Measurements from ENCODE around the gene CHST15. TPM values are rescaled to one million over a fixed set of nuclear protein-coding genes. Genes with fewer than 3 reads are reported as not detected.

The CHST15 gene
- total and polyA plus RNA-seq, 2 of the 13 experiments (the other 11 are each of a cell fraction or from before 2014, with no cell fraction given) = 1.4 to 94.7 TPM

- TF ChIP-seq RBM39 (IDR thresholded peaks at IDR 0.05; ENCODE audit: low read depth, low read length, poor library complexity, severe bottlenecking) (peak; percentile 40), PRPF4 (IDR thresholded peaks at IDR 0.05; ENCODE audit: low read depth, low read length, poor library complexity, severe bottlenecking) (no peak), ZNF556 (CRISPR knock-in tag; IDR thresholded peaks at IDR 0.05; ENCODE audit: borderline replicate concordance) (peak; percentile 17; the same call in 1 of the 2 replicates), RBM22 (optimal IDR thresholded peaks at IDR 0.05; ENCODE audit: low read length) (no peak), SMC3 (IDR thresholded peaks at IDR 0.05; ENCODE audit: low read length) (peak; percentile 46; the same call in 1 of the 2 replicates), MTA1 (CRISPR knock-in tag; IDR thresholded peaks at IDR 0.05; ENCODE audit: borderline replicate concordance) (no peak), AKNA (CRISPR knock-in tag; IDR thresholded peaks at IDR 0.05; ENCODE audit: borderline replicate concordance) (no peak), HHEX (CRISPR knock-in tag; IDR thresholded peaks at IDR 0.05) (no peak), ZNF782 (CRISPR knock-in tag; IDR thresholded peaks at IDR 0.05; ENCODE audit: borderline replicate concordance) (no peak), MTERF4 (CRISPR knock-in tag; IDR thresholded peaks at IDR 0.05) (no peak), THAP7 (CRISPR knock-in tag; IDR thresholded peaks at IDR 0.05) (no peak), KDM2A (CRISPR knock-in tag; IDR thresholded peaks at IDR 0.05; ENCODE audit: borderline replicate concordance, low read depth) (peak; percentile 94), SP1 (IDR thresholded peaks at IDR 0.05) (no peak), SP1 (CRISPR knock-in tag; IDR thresholded peaks at IDR 0.05) (peak; percentile 30; the same call in 1 of the 2 replicates), SNRNP70 (IDR thresholded peaks at IDR 0.05; ENCODE audit: low read depth, low read length) (no peak), ZNF558 (CRISPR knock-in tag; IDR thresholded peaks at IDR 0.05; ENCODE audit: borderline replicate concordance) (0 out of 2 replicates have a peak, but pooled peaks have one; percentile 43), STAG1 (CRISPR knock-in tag; IDR thresholded peaks at IDR 0.05) (peak; percentile 99), ISL2 (CRISPR knock-in tag; IDR thresholded peaks at IDR 0.05) (peak; percentile 35; the same call in 1 of the 2 replicates), HMGXB4 (CRISPR knock-in tag; IDR thresholded peaks at IDR 0.05; ENCODE audit: borderline replicate concordance in 1 of 2, low read depth in 1 of 2) (peak in 1 of 2 experiments; percentile 26; a peak in 1 of 4 replicates)
- TF ChIP-seq, protein P1, sequence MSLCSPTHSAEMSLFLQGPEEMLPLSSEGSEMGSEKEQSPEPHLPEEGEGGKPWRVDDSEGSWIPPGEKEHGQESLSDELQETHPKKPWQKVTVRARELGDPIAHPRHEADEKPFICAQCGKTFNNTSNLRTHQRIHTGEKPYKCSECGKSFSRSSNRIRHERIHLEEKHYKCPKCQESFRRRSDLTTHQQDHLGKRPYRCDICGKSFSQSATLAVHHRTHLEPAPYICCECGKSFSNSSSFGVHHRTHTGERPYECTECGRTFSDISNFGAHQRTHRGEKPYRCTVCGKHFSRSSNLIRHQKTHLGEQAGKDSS (CRISPR knock-in tag; IDR thresholded peaks at IDR 0.05; ENCODE audit: borderline replicate concordance, low read depth) = peak; percentile 31; the same call in 1 of the 2 replicates
Observed at GRCh38 chr10:123994417-123995081, 98.8 kb downstream of the CHST15 start (continued).

Data from HepG2 (cell line).